OCI-LY7 (cell line): Measurements from ENCODE around the gene FOXN4.

Experiments
- CTCF ChIP-seq: fragments of 200-600 bp; sonication (generic); conservative IDR thresholded peaks from 2 replicates; pipeline ENCODE4 v1.5.1; 2014; ENCODE audit warnings: mild to moderate bottlenecking, antibody characterized with exemption, low read length, moderate library complexity, mixed read lengths
- EZH2phosphoT487 ChIP-seq: fragments of 200-600 bp; sonication (generic); IDR thresholded peaks from 2 replicates; pipeline ENCODE4 v1.6.1; 2018; ENCODE audit warnings: low read depth, borderline replicate concordance, mild to moderate bottlenecking, mixed run types, antibody characterized with exemption, low read length, moderate library complexity, mixed read lengths

GRCh38 chr12:109258607-109259544 is 50.2 kb downstream of the FOXN4 start:
- TF ChIP-seq CTCF (no peak), EZH2phosphoT487 (no peak)
